ENCODE data around the gene SLC24A2.

Gene SLC24A2

DNA sequence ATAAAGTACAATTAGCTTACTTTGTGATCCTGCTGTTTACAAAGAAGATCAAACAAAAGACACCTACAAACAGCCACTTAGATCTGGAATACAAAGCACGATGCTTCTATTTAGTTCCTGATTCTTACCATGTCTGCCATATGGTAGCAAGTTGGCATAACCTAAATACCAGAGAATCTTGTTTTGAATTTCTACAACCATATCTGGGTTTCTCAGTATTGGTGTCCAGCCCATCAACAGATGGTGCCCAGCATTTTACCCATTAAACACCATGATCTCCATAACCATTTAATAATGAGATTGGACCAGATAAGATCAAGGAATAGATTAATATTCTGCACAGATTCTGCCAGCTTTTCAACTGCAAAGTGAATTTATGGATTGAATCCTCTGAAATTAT lies 29.8 kb downstream of the SLC24A2 start:
- TF ChIP-seq SUZ12 (IDR thresholded peaks at IDR 0.05; ENCODE audit: extremely low read depth, insufficient read depth, insufficient read length) (no peak), YY1 (IDR thresholded peaks at IDR 0.05; ENCODE audit: insufficient read depth, insufficient read length) (no peak), ZNF274 (IDR thresholded peaks at IDR 0.05; ENCODE audit: low read depth, low read length) (no peak)
- Histone ChIP-seq H3K9me3 (ENCODE audit: insufficient read depth, low read length) (no peaks in the 10 kb centered on the region), H3K36me3 (ENCODE audit: insufficient read depth, insufficient read length, low read length) (no peaks in the 10 kb centered on the region), H3K4me1 (ENCODE audit: insufficient read depth, insufficient read length) (no peaks in the 10 kb centered on the region), H3K27me3 (ENCODE audit: insufficient read depth, insufficient read length) (no peaks in the 10 kb centered on the region), H3K9ac (ENCODE audit: insufficient read length, low read depth) (no peak overlapping the region), H3K4me3 (ENCODE audit: insufficient read length, low read depth) (no peak overlapping the region)
- no peak for DNase-seq (ENCODE audit: low read depth, low spot score)

DNA sequence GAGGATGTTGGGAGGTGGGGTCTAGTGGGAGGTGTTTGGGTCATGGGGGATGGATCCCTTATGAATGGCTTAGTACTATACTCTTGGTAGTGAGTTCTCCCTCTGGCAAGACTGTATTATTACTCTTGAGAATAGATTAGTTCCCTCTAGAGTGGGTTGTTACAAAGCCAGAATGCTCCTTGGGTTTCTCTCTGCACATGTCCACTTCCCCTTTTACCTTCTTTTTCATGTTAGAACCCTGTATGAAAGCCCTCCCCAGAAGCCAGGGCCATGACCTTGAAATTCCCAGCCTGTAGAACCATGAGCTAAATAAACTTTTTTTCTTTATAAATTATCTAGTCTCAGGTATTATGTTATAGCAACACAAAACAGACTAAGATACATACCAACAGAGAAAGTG lies 31.1 kb downstream of the SLC24A2 start:
- TF ChIP-seq ZNF274 (IDR thresholded peaks at IDR 0.05; ENCODE audit: low read depth, low read length) (no peak), YY1 (IDR thresholded peaks at IDR 0.05; ENCODE audit: insufficient read depth, insufficient read length) (no peak), SUZ12 (IDR thresholded peaks at IDR 0.05; ENCODE audit: extremely low read depth, insufficient read depth, insufficient read length) (no peak)
- no peaks in the 10 kb centered on the region for H3K4me1 ChIP-seq (ENCODE audit: insufficient read depth, insufficient read length)
- H3K36me3 ChIP-seq (ENCODE audit: insufficient read depth, insufficient read length, low read length) = no peaks in the 10 kb centered on the region
- H3K9ac ChIP-seq (ENCODE audit: insufficient read length, low read depth) = no peak overlapping the region
- H3K27me3 ChIP-seq (ENCODE audit: insufficient read depth, insufficient read length) = no peaks in the 10 kb centered on the region
- no peak for DNase-seq (ENCODE audit: low read depth, low spot score)
- H3K4me3 ChIP-seq (ENCODE audit: insufficient read length, low read depth) = no peak overlapping the region
- H3K9me3 ChIP-seq (ENCODE audit: insufficient read depth, low read length) = no peaks in the 10 kb centered on the region

DNA sequence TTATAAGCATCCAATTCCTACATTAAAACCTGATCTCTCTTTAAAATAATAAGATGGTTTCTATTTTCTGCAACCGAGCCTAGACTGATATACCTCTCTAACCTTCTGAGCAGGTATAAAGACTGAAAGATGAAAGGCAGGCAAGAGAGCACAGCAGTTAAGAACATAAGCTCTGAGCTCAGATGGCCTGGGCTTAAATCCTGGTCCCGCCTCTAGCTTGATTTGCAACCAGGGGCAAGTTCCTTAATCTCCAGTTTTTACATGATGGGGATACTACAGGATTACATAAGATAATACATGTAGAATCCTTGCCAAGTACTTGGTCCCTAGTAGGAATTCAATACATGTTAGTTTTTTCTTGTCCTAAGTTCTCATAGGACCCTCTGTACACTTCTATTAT lies 33.9 kb downstream of the SLC24A2 start:
- H3K4me3 ChIP-seq (ENCODE audit: insufficient read length, low read depth) = no peak overlapping the region
- no peaks in the 10 kb centered on the region for H3K9me3 ChIP-seq (ENCODE audit: insufficient read depth, low read length)
- no peaks in the 10 kb centered on the region for H3K4me1 ChIP-seq (ENCODE audit: insufficient read depth, insufficient read length)
- no peaks in the 10 kb centered on the region for H3K27me3 ChIP-seq (ENCODE audit: insufficient read depth, insufficient read length)
- DNase-seq (ENCODE audit: low read depth, low spot score) = no peak
- H3K9ac ChIP-seq (ENCODE audit: insufficient read length, low read depth) = no peak overlapping the region
- no peaks in the 10 kb centered on the region for H3K36me3 ChIP-seq (ENCODE audit: insufficient read depth, insufficient read length, low read length)
- TF ChIP-seq ZNF274 (IDR thresholded peaks at IDR 0.05; ENCODE audit: low read depth, low read length) = no peak
- no peak for TF ChIP-seq SUZ12 (IDR thresholded peaks at IDR 0.05; ENCODE audit: extremely low read depth, insufficient read depth, insufficient read length)

DNA sequence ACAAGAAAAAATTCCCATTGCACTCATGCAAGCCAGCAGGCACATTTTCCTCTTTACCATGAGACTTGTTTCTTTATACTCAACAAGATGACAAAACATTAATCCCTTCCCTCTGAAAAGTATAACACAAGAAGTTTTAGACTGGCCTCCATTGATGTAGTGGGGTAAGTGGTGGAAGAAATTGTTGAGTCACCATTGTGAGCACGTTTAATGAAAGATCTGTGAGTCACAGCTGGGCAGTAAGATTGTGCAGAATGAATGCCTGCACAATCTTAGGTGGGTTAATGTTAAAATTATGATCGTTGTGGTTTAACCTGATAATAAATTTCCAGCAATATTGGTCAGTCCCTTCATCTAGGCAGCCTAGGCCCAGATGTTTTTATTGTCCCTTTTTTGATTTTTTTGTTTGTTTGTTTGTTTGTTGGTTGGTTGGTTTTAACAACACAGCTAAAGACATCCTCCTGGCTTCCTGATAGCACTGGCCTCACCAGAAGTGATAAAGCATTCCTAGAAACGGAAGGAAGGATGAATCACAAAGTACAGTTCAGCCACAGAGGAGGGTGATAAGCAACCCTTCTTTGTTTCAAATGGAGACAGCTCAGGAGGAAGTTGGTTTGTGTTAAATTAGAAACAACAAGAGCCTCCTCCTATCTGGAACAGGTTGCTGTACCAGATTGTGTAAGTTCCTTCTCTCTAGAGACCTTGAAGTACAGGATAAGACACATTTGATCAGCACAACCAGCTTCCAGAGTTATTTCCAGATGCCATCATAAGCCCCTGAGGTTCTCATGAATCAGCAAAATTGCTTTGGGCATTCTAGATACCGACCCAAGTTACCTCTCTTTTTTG lies 40.3 kb downstream of the SLC24A2 start:
- no peaks in the 10 kb centered on the region for H3K4me1 ChIP-seq (ENCODE audit: insufficient read depth, insufficient read length)
- no peaks in the 10 kb centered on the region for H3K27me3 ChIP-seq (ENCODE audit: insufficient read depth, insufficient read length)
- TF ChIP-seq YY1 (IDR thresholded peaks at IDR 0.05; ENCODE audit: insufficient read depth, insufficient read length) (no peak), ZNF274 (IDR thresholded peaks at IDR 0.05; ENCODE audit: low read depth, low read length) (no peak), SUZ12 (IDR thresholded peaks at IDR 0.05; ENCODE audit: extremely low read depth, insufficient read depth, insufficient read length) (no peak)
- H3K4me3 ChIP-seq (ENCODE audit: insufficient read length, low read depth) = no peak overlapping the region
- no peak overlapping the region for H3K9ac ChIP-seq (ENCODE audit: insufficient read length, low read depth)
- H3K9me3 ChIP-seq (ENCODE audit: insufficient read depth, low read length) = no peaks in the 10 kb centered on the region
- H3K36me3 ChIP-seq (ENCODE audit: insufficient read depth, insufficient read length, low read length) = no peaks in the 10 kb centered on the region
- no peak for DNase-seq (ENCODE audit: low read depth, low spot score)

DNA sequence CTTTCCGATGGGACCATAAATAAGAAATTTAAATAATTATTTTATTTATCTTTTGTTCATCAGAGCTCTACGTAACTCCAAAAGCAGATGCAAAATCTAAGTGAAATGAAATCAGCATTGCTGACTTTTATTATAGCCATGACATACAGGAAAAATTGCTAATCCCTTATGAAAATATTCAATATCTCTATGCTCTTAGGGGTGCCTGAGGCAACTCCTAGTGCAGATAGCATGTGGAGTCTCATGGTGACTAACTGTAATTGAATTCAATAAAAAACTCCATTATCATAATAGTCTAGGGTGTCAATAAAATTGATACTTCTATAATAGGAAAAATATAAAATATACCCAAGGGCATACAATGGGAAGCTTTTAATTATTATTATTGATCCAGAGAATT lies 42.6 kb downstream of the SLC24A2 start:
- no peaks in the 10 kb centered on the region for H3K27me3 ChIP-seq (ENCODE audit: insufficient read depth, insufficient read length)
- H3K9ac ChIP-seq (ENCODE audit: insufficient read length, low read depth) = no peak overlapping the region
- TF ChIP-seq ZNF274 (IDR thresholded peaks at IDR 0.05; ENCODE audit: low read depth, low read length) (no peak), YY1 (IDR thresholded peaks at IDR 0.05; ENCODE audit: insufficient read depth, insufficient read length) (no peak), SUZ12 (IDR thresholded peaks at IDR 0.05; ENCODE audit: extremely low read depth, insufficient read depth, insufficient read length) (no peak)
- no peaks in the 10 kb centered on the region for H3K4me1 ChIP-seq (ENCODE audit: insufficient read depth, insufficient read length)
- no peak for DNase-seq (ENCODE audit: low read depth, low spot score)
- H3K4me3 ChIP-seq (ENCODE audit: insufficient read length, low read depth) = no peak overlapping the region
- H3K36me3 ChIP-seq (ENCODE audit: insufficient read depth, insufficient read length, low read length) = no peaks in the 10 kb centered on the region
- H3K9me3 ChIP-seq (ENCODE audit: insufficient read depth, low read length) = no peaks in the 10 kb centered on the region

DNA sequence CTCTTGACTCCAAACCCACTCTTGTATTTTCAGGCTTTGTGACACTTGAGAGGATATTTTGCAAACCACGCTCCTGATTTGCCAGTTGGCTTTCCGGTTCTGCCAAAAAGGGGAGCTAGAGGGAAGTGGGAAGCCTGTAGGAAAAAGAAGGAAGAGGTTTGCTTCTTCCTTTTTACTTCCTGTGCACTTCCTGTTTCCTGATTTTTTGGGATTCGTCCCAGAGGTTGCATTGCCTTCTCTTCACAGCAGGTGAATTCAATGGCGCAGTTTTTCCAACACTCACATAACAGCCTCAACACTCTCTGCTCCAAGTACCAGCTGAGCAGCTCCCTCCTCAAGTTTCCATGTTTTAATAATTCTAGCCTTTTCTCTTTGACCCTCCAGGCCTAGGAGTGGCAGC lies 47.7 kb downstream of the SLC24A2 start:
- Histone ChIP-seq H3K27me3 (ENCODE audit: insufficient read depth, insufficient read length) (no peaks in the 10 kb centered on the region), H3K4me1 (ENCODE audit: insufficient read depth, insufficient read length) (no peaks in the 10 kb centered on the region), H3K9me3 (ENCODE audit: insufficient read depth, low read length) (no peaks in the 10 kb centered on the region), H3K36me3 (ENCODE audit: insufficient read depth, insufficient read length, low read length) (no peaks in the 10 kb centered on the region), H3K9ac (ENCODE audit: insufficient read length, low read depth) (no peak overlapping the region), H3K4me3 (ENCODE audit: insufficient read length, low read depth) (no peak overlapping the region)
- no peak for DNase-seq (ENCODE audit: low read depth, low spot score)
- TF ChIP-seq YY1 (IDR thresholded peaks at IDR 0.05; ENCODE audit: insufficient read depth, insufficient read length) (no peak), ZNF274 (IDR thresholded peaks at IDR 0.05; ENCODE audit: low read depth, low read length) (no peak), SUZ12 (IDR thresholded peaks at IDR 0.05; ENCODE audit: extremely low read depth, insufficient read depth, insufficient read length) (no peak)
